GM18909 (cell line): ENCODE data around the gene SLC25A20.
"Not testable (repeated sequence)": the region's sequence is repeated elsewhere in the genome, so short reads cannot be mapped to it uniquely, and the experiment has no call there.

Experiments
- ATAC-seq: cut with Tn5 transposase; IDR thresholded peaks from one replicate; pipeline ENCODE4 v1.9.1; 2021; ENCODE audit warnings: mild to moderate bottlenecking; ENCODE audit not compliant: unreplicated experiment, poor library complexity

Gene SLC25A20

GRCh38 chr3:48907026-48907425, 8.3 kb upstream of the SLC25A20 start:
- not testable (repeated sequence) for ATAC-seq

- no peak for ATAC-seq
These were observed 591 bp upstream of the SLC25A20 start for GRCh38 chr3:48899273-48899672.

DNA sequence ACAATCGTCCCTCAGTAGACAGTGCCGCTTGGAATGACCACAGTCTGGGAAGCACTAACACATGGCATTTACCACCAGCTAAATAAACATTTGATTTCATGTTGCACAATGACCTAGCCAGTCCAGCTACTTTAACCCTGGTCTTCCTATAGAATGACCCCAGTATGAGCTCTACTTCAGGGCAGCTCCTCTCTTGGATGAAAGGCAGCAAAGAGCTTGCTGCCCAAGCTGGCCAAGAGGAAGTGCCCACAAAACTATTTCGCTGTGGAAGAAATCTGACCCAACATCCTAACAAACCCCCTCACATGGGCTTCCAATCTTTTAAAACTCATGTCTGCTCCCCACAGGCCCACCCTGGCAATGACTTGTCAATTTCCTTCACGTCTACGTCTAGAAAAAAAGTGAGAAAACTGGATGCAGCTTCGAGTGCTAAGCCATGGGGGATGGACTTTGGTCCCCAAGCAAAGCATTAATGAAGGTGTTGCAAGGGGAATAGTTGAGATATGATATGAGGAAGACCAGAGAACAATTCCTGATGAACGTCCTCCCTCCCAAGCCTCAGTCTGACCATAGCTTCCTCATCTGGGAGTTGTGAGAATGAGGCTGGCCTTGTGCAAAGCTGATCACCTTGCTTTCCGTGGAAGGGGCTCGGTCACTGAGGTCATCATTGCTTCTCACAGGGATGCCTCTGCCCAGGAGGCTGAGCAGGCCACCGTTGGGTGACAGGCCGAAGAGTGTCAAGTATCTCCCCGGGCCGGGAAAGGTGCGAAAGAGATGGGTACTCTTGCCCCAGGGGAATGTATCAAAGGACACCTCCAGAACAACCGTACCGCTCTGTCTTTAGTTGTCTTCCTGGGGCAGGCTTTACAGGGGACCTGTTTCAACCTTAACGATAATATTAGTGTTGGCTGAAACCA, 964 bp downstream of the SLC25A20 start:
- ATAC-seq, result peak; percentile 12

GRCh38 chr3:48896936-48897335, 1.7 kb downstream of the SLC25A20 start:
- no peak for ATAC-seq

DNA sequence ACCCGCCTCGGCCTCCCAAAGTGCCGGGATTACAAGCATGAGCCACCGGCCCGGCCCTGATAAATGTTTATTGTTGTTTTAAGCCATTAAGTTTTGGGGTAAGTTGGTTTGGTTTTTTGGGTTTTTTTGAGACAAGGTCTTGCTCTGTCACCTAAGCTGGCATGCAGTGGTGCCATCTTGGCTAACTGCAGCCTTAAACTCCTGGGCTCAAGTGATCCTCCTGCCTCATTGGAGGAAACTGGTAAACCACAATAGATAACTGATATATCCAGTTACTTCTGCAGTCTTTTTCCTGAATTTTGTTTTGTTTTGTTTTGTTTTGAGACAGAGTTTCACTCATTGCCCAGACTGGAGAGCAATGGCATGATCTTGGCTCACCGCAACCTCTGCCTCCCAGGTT, 4.2 kb downstream of the SLC25A20 start:
- no peak for ATAC-seq

DNA sequence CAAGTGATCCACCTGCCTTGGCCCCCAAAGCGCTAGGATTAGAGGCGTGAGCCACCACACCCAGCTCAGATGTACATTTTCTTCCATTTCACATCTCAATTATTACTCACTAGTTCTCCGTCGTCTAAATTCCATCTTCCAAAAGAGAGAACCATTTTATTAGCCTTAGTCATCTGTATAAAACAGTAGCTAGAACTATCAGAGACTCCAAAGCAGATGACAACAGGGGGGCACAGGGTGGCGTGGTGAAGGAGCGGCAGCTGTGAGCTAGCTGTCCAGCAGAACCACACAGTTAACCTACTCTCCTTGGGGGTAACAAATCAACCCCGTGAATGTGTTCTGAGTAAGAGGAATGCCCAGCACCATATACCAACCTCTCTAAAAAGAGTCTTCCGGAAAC, 7.1 kb downstream of the SLC25A20 start:
- ATAC-seq, result no peak

DNA sequence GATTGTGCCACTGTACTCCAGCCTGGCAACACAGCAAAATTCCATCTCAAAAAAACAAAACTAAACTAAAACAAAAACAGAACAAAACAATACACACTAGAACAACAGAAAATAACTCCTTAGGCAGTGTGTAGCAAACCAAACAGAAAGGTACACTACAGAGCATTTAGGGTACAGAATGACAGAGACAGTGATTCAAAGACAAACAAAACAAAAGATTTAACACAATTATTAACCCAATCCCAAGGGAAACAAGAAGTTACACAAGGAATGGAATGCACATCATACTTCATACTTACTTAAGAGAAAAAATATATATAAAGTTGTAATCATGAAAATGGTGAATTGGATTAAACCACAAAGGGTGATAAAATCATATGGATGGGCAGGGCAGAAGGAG, 12.9 kb downstream of the SLC25A20 start:
- no peak for ATAC-seq

GRCh38 chr3:48881652-48882114, 17.0 kb downstream of the SLC25A20 start:
- no peak for ATAC-seq

GRCh38 chr3:48881006-48881405, 17.7 kb downstream of the SLC25A20 start:
- no peak for ATAC-seq

DNA sequence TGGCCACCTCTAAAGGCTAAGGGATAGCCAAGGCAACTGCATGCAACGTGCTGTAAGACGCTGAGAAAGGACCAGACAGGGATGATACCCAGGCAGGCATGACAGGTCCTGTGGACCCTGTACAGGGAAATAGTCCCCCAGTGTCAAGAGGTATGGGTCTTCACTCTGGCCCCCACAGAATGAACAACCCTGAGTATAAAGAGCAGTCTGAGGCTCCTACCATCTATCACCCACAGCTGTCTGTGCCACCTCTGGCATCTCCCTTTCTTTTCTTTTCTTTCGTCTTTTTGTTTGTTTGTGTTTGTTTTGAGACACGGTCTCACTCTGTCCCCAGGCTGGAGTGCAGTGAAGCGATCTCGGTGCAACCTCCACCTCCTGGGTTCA, 18.7 kb downstream of the SLC25A20 start:
- ATAC-seq, result no peak

- ATAC-seq, result no peak
These were observed 19.2 kb downstream of the SLC25A20 start for GRCh38 chr3:48879307-48879993.

GRCh38 chr3:48877671-48878070, 21.0 kb downstream of the SLC25A20 start:
- no peak for ATAC-seq

- ATAC-seq, result no peak
These were observed 35.6 kb downstream of the SLC25A20 start for GRCh38 chr3:48863122-48863521.

GRCh38 chr3:48859206-48859605, 39.5 kb downstream of the SLC25A20 start:
- ATAC-seq, result no peak

- no peak for ATAC-seq
These were observed 40.0 kb downstream of the SLC25A20 start for GRCh38 chr3:48858709-48859108.

- no peak for ATAC-seq
These were observed 41.0 kb downstream of the SLC25A20 start for GRCh38 chr3:48857641-48858040.

DNA sequence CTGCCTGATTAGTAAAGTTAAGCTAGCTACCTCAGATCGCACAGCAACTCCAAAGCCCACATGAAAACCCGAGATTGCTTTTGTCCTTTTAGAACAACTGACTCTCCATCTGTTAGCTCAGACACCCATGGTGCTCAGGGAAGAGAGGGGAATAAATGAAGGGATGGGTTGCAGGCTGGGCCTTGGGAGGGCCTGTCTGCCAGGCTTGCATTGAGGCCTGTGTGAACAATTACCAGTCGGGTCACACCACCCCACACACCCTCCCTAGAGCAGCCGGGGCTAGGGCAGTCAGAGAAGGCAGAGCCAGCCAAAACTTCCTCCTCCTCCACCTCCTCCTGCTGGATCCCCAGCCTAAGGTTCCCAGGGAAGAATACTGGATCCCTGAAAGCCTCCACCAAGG, 42.2 kb downstream of the SLC25A20 start:
- no peak for ATAC-seq

DNA sequence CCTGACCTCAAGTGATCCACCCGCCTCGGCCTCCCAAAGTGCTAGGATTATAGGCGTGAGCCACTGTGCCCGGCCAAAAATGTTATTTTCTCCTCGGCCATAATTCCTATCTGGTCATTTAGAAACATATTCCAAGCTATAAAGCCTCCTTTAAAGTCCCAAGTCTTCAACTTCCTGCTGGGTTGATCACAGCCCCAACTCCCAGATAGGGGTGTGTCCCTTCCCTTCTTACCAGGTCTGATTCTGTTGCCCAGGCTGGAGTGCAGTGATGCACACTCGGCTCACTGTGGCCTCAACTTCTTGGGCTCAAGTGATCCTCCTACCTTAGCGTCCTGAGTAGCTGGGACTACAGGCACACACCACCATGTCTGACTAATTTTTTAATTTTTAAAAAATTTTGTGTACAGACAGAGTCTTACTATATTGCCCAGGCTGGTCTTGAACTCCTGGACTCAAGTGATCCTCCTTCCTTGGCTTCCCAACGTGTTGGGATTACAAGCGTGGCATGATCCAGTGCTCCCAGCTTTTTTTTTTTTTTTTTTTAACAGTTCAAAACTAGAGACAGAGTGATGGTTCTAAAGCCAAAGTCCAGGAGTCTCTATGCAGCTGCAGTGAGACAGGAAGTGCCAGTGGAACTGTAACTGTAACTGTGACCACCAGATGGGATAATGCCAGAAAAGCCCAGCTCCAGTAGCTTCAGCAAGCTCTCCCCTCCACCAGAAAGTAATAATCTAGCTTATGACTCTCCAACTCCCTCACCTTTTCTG, 42.8 kb downstream of the SLC25A20 start:
- ATAC-seq, result no peak

DNA sequence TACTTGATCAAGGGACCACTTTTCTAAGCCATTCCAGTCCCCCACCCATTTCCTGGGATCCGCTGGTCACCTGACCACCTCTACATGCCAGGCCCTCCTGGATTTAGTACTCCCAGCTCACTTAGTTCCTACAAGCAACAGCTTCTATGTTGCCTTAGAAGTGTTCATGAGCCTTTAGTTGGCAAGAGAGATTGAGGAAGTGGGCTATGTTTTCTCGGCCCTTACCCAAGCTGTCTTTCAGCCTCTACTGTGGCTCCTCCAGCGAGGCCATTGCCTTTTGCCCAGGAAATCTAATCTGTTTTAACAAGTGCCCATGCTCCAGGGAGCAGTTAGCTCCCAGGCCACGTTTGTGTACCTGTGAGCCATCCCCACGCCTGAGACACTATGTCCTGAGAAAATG, 46.5 kb downstream of the SLC25A20 start:
- no peak for ATAC-seq

DNA sequence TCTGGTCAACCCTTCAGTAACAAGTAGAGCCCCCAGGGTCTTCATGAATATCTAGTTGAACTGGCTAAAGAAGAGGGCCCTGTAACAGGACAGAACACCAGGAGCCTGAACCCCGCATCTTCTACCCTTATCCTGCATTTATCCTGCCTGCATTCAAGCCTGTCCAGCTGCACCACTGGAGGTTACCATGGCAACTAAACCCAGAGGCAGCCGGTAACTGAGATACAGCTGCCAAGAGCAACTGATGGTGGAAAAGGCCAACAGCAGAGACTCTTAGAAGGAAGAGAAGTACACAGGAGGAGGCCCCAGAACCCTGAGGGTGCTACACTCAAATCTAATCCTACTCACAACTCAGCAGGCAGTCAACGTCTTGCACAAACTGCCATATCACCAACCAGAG, 47.3 kb downstream of the SLC25A20 start:
- ATAC-seq, result no peak
